HG02981 (cell line): ENCODE results near the gene ERGIC3.

Experiments
- ATAC-seq: cut with Tn5 transposase; IDR thresholded peaks from one replicate; pipeline ENCODE4 v1.9.1; 2021; ENCODE audit warnings: mild to moderate bottlenecking, moderate library complexity; ENCODE audit not compliant: unreplicated experiment

ERGIC3 gene

DNA sequence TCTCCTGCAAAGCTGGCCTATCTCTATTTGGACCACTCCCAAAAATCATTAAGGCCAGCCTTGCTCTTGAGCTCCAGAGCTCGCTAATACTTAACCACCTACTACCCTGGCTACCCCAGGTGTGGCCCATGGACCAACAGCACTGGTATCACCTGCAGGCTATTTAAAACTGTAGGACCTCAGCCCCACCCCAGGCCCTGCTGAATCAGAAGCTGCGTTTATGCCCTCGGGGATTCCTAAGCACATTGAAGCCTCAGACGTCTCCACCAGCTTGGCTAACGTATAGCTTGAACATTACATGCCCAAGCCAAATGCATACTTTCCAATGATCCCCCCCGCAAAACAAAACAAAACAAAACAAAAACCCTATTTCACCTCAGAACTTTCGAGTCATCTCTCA lies 54.0 kb downstream of the ERGIC3 start:
- no peak for ATAC-seq

DNA sequence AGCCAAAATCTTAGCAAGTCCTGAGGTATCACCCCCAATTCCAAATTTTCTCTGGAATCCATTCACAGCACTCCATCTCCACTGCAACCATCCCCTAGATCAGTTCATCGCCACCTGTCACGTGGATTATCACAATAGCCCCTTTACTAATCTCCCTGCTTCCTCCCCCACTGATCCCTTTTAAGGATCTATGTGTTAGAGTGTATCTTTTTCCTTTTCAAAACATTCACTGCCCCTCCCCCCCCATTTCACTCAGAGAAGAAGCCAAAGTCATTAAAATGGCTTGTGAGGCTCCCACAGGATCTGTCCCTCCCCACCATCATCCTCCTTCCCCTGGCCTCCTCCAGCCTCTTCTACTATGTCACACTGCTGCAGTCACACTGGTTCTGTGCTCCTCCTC lies 55.3 kb downstream of the ERGIC3 start:
- ATAC-seq: no peak

DNA sequence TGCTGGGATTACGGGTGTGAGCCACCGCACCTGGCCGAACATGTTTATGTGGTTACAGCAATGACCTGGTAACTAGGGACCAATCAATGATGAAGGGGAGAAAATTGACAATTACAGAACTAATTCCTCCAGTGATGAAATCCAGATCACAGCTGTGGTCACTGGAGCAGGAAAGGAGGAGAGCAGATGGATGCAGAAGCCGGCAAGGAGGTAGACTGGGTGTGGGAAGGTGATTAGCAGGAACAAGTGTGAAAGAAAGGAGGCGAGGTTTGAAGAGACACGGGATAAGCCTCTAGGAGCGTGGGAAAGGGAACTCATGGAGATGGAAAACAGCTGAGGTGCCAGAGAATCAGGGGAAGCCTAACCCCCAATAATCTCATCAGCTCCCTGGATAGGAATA lies 56.6 kb downstream of the ERGIC3 start:
- no peak for ATAC-seq

DNA sequence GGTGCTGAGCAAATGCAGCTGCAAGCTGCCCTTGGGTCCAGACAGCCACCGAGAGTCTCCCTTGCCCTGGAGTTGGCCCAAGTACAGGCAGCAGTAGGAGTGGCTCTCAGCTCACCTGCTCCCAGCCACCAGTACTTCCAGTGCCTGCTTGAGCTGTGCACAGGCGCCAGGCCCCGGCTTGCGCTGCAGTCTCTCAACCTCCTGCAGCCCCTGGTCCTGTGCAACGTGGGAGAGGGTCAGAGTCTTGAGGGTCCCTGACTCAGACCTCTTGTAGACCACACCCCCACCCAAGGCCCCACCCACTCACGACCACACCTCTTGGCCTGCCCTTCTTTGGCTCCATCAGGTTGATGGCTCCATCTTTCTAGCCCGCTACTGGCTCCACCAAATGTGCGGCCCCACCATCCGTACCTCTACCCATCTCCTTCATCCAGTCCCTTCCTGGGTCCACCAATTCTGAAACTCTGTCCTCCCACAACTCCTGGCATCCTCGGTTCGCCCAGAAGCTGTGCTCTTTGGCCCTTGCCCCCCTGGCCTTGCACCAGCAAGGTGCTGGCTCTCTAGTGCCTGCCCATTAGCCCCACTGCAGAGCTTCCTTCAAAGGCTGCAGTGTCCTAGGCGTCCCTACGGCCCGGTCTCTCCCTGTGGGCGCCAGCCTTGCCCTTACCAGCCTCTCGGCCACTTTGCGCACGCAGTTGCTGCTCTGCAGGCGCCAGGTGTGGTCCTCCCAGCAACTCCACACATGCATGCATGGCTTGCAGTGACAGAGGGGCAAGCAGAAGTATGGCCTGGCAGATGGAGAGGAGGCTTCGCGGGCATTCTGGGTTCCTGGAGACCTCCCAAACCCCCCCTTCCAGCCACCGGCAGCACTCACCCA lies 57.3 kb downstream of the ERGIC3 start:
- no peak for ATAC-seq

DNA sequence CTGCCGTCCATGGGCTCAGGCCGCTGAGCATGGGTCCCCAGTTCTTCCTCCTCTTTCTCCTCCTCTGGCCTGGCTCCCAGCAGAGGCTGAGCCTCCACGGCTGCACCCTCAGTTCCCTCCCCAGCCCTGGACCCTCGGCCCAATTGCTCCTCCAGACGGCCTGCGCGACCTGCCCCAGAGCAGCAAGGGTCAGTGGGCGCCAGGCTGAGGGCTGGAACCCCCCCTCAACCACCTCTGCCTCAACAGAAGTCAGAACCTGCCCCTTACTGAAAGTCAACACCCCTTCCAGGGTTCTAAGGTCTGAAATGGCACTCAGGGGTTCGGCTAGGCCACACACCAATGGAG lies 57.9 kb downstream of the ERGIC3 start:
- ATAC-seq: no peak

DNA sequence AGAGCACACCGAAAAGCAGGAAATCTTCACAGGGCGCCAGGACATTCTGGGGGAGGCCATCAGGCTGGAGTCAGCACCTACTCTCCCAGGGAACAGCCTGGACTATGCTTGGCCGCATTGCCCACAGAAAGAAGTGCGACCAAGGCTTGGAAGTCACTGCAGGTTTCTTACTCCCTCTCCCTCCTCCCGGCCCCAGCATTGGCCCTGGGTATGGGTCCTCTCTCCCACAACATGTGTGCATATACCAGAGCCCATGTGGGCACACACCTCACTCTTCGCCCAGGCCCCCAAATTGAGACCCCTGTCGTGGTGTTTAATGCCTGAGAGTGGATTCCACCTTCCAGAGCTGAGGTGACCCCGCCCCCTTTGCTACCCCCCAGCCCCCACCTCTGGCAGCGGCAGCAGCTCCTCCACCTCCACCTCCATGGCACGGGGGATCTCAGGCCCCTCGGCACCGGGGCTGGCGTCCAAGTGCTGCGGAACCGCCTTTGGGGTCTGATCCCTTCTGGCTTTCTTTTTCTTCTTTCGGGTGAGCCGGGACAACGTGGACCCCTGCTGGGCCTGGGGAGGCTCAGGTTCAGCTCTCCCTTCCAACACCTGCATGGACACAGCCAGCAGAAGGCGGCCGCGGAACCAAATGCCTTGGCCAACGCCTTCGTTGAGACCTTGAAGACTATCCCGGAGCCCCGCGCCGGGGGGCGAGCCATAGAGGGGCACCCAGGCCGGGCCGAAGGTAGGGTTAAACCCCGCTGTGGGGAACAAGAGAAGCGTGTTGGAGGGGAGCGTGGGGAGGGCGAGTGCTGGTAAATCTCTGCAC lies 58.5 kb downstream of the ERGIC3 start:
- ATAC-seq: no peak

DNA sequence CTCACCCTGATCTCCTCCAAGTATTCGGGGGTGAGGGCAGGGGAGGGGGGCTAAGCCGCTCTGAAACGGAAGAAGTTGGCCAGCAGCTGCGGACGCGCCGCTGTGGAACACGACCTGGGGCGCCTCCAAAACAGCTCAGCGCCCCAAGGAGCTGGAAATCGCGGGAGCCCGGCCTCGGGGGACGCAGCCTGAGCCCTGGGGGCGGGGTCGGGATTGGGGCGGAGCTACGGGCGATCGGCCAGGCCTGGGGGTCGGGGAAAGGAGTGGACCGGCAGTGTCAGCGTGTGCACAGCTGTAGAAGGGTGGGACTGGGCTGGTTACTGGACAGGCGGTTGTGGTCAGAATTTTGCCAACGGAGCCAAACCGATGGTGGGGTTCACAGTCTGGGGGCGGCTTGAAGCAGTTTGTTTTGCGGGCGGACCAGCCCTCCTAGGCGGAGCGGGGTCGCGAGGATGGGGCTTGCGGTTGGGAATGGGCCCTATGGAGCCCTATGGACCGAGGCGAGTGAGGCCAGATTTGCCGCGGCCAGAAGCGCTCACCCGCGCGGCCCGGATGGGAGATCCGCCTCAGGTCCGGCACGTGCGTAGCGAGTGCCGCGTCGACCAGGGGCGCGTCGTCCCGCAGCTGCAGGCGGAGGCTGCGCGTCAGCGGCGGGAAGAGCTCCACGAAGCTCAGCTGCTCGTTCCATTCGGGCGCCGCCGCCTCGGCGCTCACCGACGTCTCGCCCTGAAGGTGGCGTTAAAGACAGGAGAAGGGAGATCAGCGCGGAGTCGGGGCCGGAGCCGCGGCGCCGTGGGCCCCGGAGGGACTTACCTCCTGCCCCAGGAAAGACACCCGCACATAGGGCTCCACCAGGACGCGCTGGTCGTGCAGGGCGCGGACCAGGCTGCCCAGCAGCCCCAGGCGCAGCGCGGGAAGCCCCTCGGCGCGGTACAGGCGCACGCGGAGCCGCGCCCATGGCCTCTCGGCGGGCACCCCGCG lies 59.4 kb downstream of the ERGIC3 start:
- ATAC-seq: no peak

DNA sequence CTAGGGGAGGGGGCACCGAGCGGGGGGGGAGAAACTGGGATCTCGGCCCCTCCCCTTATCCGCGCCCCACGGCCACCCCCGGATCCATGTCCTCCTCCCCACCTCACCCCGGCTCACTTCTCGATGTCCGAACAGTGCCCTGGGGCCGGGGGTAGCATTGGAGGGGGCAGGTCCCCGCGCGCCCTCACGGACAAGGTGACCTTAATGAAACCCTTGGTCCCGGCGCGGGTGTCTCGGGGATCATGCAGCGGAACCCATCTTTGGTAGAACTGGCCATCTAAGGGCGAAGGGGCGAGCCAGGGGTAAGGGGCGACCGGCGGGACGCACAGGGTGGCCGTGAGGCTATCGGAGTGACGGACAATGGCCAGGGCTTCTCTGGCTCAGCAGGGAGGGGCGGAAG lies 60.1 kb downstream of the ERGIC3 start:
- no peak for ATAC-seq

DNA sequence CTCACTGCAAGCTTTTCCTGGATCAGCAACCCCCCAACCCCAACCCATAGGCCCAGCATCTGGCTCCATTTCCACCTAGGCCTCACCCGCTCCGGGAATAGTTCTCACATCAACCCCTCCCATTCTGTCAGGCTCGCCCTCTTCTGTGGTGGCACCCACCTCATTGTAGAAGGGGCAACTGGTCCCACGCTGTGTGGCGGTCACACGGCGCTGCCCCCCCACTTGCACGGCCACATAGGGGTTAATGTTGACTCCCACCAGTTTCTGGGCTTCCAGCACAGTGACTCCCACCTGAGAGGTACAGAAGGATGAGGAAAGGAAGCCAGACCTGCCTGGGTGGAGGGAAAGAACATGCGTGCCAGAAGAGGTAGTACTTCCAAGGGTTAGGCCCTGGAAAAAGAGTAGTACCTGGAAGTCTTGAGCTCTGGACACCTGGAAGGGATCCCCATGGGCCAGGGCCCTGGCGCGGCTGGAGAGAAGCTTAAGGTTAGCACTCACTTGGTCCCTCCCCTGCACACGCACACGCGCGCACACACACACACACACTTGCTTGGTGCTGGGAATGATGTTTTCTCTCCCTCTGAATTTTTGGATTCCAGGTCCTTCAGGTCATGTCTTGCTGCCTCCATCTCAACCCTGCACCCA lies 61.1 kb downstream of the ERGIC3 start:
- ATAC-seq: no peak

DNA sequence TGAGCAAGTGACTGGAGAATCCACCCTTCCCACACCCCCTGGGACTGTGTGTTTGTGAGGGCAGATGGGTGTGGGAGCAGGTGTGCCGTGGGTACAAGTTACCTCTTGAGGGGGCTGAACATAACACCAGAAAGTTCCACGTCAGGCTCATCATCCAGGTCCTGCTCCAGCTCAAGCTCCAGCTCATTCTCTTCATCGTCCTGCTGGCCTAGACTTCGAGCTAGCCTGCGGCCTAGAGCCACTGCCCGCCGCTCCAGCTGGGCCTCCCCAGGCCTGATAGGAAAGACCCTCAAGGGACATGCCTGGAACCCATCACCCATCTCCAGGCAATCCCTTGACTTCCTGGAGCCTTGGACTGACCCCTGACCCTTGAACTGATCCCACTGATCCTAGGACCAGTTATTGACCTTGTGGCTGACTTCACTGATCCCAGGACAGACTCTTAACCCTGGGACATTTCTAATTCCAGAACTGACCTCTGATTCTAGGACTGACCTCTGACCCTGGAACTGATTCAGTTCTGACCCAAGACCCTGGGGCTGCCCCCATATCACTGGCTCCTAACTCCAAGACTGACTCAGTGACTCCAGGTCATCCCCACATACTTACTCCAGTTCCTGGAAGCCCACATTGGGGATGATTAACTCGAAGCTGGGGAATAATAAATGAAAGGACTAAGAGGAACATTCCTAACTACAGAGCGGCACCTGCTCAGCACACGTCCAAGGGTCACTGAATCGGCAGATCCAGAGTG lies 62.0 kb downstream of the ERGIC3 start:
- no peak for ATAC-seq

DNA sequence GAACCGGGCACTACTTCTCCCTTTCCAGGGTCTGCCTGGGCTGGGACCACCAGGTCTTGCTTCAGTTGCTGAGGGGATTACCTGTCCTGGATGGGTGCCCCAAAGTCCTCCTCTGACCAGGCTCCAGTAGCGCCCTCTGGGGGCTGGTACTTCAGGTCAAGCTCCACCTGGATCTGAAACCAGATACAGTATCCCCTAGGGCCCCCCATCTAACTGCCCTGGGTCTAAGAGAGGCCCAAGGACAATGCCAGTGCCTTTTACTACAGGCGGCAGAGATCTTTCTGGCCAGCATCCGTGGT lies 62.5 kb downstream of the ERGIC3 start:
- no peak for ATAC-seq

DNA sequence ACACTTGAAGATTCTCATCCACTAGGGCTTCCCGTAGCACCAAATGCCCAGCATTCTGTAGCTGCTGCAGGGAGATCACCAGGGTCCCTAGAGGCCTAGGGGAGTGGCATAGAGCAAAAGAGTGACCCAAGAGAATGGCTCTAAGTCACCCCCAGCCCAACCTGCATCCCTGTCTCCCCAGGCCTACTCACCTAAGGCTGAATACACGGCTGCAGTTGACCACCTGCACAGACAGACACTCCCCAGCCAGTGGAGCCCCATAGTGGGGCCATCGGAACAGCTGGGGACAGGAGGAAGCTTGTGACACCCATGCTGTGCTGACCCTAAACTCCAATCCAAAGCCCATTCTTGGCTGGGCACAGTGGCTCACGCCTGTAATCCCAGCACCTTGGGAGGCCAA lies 64.2 kb downstream of the ERGIC3 start:
- no peak for ATAC-seq
